BE2C (cell line): ENCODE results near the gene AGBL4.

ENCODE experiments used
- DNase-seq: peaks from one replicate; pipeline ENCODE4 v3.0.0-alpha.2; 2020
- H3K27me3 ChIP-seq: fragments of 250-450 bp; sonication (Bioruptor Pico); 2 replicates; pipeline ENCODE4 v1.5.1; 2020; ENCODE audit warnings: mild to moderate bottlenecking
- H3K36me3 ChIP-seq: fragments of 250-450 bp; sonication (Bioruptor Pico); 2 replicates; pipeline ENCODE4 v1.5.1; 2020; ENCODE audit warnings: mild to moderate bottlenecking
- H3K4me1 ChIP-seq: fragments of 250-450 bp; sonication (Bioruptor Pico); 2 replicates; pipeline ENCODE4 v1.5.1; 2020
- H3K4me3 ChIP-seq: 2 replicates; pipeline ENCODE4 v1.5.1; 2011; ENCODE audit warnings: low read depth, low read length
- H3K9me3 ChIP-seq: fragments of 250-450 bp; sonication (Bioruptor Pico); 2 replicates; pipeline ENCODE4 v1.5.1; 2020
- TF ChIP-seq, protein P1 (sequence below): IDR thresholded peaks from 2 replicates; pipeline ENCODE4 v1.5.1; 2012; ENCODE audit warnings: mild to moderate bottlenecking, low read depth, low read length

The AGBL4 gene

DNA sequence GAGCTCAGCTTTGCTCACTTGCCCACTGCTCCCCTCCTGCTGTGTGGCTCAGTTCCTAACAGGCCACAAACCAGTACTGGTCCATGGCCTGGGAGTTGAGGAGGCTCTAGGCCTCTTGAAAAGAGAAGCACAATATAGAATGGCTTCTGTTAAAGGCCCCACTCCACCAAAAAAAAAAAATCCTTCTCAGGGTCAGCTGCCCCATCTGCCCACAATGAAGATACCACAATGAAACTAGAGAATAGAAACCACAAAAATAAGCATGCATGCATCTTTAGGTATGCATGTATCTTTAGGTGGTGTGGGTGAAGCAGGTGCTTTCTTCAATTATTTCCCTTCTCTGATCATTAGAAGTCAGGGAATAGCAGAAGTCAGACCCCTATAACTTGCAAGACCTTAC lies 626.7 kb downstream of the AGBL4 start:
- Histone ChIP-seq H3K4me1 (no peaks in the 10 kb centered on the region), H3K4me3 (no peak overlapping the region), H3K36me3 (no peaks in the 10 kb centered on the region), H3K27me3 (no peaks in the 10 kb centered on the region), H3K9me3 (no peaks in the 10 kb centered on the region)
- TF ChIP-seq, protein P1, sequence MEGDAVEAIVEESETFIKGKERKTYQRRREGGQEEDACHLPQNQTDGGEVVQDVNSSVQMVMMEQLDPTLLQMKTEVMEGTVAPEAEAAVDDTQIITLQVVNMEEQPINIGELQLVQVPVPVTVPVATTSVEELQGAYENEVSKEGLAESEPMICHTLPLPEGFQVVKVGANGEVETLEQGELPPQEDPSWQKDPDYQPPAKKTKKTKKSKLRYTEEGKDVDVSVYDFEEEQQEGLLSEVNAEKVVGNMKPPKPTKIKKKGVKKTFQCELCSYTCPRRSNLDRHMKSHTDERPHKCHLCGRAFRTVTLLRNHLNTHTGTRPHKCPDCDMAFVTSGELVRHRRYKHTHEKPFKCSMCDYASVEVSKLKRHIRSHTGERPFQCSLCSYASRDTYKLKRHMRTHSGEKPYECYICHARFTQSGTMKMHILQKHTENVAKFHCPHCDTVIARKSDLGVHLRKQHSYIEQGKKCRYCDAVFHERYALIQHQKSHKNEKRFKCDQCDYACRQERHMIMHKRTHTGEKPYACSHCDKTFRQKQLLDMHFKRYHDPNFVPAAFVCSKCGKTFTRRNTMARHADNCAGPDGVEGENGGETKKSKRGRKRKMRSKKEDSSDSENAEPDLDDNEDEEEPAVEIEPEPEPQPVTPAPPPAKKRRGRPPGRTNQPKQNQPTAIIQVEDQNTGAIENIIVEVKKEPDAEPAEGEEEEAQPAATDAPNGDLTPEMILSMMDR: no peak
- DNase-seq: no peak

DNA sequence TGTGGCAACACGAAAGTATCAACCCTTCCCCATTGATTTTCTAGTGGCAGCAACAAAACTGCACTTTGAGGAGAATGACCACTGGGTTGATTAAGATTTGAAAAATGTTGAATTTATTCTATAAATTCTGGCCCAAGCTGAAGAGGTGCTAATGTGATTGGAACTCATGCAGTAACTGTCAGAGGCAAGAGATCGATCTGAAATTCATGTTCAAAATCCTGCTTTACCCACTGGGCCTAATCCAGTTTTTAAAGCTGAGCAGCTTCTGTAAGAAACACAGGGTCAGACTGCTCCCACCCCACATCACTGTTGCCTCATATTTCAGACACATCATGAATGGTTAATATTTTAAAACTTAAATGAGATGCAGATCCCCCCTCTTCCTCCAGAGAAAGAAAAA lies 629.6 kb downstream of the AGBL4 start:
- Histone ChIP-seq H3K27me3 (no peaks in the 10 kb centered on the region), H3K36me3 (no peaks in the 10 kb centered on the region), H3K9me3 (no peaks in the 10 kb centered on the region), H3K4me1 (peaks cover 3% of the 10 kb centered on the region; the same call in 1 of the 2 replicates), H3K4me3 (no peak overlapping the region)
- no peak for DNase-seq
- TF ChIP-seq, protein P1: no peak

DNA sequence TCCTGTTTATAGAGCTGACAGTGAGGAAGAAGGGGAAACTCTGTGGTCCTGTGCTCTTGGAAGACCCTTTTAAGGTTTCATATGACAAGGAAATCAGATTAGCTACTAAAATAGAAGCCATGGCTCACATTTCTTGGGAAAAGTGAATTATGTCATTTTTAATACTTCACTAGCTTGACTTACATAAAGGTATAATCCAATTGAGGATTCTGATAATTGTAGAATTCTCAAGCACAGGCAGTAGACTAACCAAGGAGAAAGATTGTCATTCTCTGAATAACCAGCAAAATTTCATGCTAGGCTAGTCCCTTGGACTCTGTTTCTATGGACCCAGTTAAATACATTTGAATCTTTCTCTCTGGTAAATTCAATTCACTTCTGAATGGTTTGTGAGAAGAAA lies 634.1 kb downstream of the AGBL4 start:
- TF ChIP-seq, protein P1: no peak
- H3K36me3 ChIP-seq: no peaks in the 10 kb centered on the region
- H3K27me3 ChIP-seq: no peaks in the 10 kb centered on the region
- DNase-seq: peak; percentile 7
- H3K4me1 ChIP-seq: peaks cover 3% of the 10 kb centered on the region; the same call in 1 of the 2 replicates
- no peaks in the 10 kb centered on the region for H3K9me3 ChIP-seq
- H3K4me3 ChIP-seq: no peak overlapping the region

DNA sequence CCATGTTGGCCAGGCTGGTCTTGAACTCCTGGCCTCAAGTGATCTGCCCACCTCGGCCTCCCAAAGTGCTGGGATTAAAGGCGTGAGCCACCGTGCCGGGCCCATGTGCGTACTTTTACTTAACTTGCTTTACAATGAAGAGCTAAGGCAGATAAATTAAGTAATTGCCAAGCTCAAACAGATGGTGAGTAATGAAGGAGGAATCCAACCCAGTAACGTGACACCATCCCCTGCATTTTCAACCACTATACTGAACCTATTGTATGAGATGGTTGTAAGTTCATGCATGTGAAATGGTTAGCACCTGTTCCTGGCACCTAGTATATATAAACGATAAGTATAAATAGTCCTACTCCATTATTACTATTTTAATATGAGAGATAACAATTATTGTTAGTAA lies 659.1 kb downstream of the AGBL4 start:
- no peak for DNase-seq

DNA sequence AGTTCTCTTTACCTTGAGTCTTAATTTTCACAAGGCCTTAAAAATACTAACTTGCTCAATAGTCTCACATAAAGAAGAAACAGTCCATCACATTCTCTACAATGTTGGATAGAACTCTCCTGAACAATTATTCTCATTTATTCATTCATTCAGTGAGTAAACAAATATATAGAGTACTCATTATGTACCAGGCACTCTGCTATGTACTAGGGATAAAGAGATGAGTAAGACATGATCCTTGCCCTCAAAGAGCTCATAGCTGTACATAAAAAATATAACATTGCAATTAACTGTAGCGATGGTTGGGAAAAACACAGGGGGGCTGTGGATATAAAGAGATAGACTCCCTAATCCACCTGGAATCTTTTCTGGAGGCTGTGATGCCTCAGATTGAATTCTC lies 660.1 kb downstream of the AGBL4 start:
- Histone ChIP-seq H3K9me3 (no peaks in the 10 kb centered on the region), H3K36me3 (no peaks in the 10 kb centered on the region)
- DNase-seq: no peak

More for the DNA sequence above, 659.1 kb downstream of the AGBL4 start:
- H3K27me3 ChIP-seq: no peaks in the 10 kb centered on the region
- no peaks in the 10 kb centered on the region for H3K9me3 ChIP-seq
- no peak overlapping the region for H3K4me3 ChIP-seq
- TF ChIP-seq, protein P1: no peak
- H3K4me1 ChIP-seq: no peaks in the 10 kb centered on the region
- no peaks in the 10 kb centered on the region for H3K36me3 ChIP-seq

DNA sequence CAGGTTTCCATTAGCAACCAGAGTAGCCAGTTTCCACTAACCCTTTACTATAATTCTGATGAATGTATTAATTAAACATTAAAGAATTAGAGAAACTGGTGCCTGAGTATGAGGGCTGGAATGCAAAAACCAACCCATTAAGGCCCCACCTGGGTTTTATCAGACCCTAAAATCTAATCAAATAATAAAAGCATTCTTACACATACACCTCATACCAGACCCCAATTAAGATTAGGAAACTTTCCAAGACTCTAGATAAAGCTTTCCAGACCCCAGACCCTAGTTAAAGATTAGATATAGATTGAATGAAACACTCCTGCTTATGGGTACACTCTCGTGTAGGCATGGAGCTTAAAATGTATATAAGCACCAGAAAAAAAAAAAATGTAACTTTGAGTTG lies 665.7 kb downstream of the AGBL4 start:
- TF ChIP-seq, protein P1: no peak
- H3K27me3 ChIP-seq: no peaks in the 10 kb centered on the region
- no peak for DNase-seq
- no peaks in the 10 kb centered on the region for H3K9me3 ChIP-seq
- no peaks in the 10 kb centered on the region for H3K36me3 ChIP-seq
- no peak overlapping the region for H3K4me3 ChIP-seq
- no peaks in the 10 kb centered on the region for H3K4me1 ChIP-seq

More for the DNA sequence above, 660.1 kb downstream of the AGBL4 start:
- Histone ChIP-seq H3K4me1 (no peaks in the 10 kb centered on the region), H3K27me3 (no peaks in the 10 kb centered on the region), H3K4me3 (no peak overlapping the region)
- TF ChIP-seq, protein P1: no peak
